PC-3 (cell line): ENCODE results near the gene GAB2. TPM values are rescaled to one million over a fixed set of nuclear protein-coding genes. Genes with fewer than 3 reads are reported as not detected.
"Not testable (repeated sequence)": the region's sequence is repeated elsewhere in the genome, so short reads cannot be mapped to it uniquely, and the experiment has no call there.

ENCODE experiments used
- ATAC-seq: fragments of 200-7000 bp; cut with Tn5 transposase; 2 replicates; pipeline ENCODE4 v1.9.1; 2020; ENCODE audit warnings: mild to moderate bottlenecking, moderate library complexity
- BruUV-seq: library from RNA; stranded (reverse); fragments of 400-500 nt; replicated peaks from 2 replicates; lab custom pipeline; 2021; lab: Mats Ljungman, UMichigan
- CTCF ChIA-PET: fragments of 300-600 bp; sonication (Branson Sonifier 250); formaldehyde crosslinking; loops from one replicate; lab custom pipeline; 2022; ENCODE audit warnings: antibody characterized with exemption; lab: Charles Lee
- POLR2A ChIA-PET: fragments of 300-600 bp; sonication (Branson Sonifier 250); formaldehyde crosslinking; loops from one replicate; lab custom pipeline; 2022; ENCODE audit warnings: antibody characterized with exemption; ENCODE audit not compliant: unreplicated experiment; lab: Charles Lee
- DNase-seq: peaks from one replicate; pipeline ENCODE4 v3.0.0-alpha.2; 2015
- H2AFZ ChIP-seq: fragments of 300-600 bp; sonication (generic); 2 replicates; pipeline ENCODE4 v1.6.0; 2016; ENCODE audit warnings: antibody characterized with exemption, low read length
- H3F3A ChIP-seq: fragments of 300-600 bp; sonication (generic); one replicate; pipeline ENCODE4 v1.6.0; 2017; ENCODE audit warnings: antibody characterized with exemption, low read length, control low read depth, mild to moderate bottlenecking; ENCODE audit not compliant: unreplicated experiment
- H3K27ac ChIP-seq: fragments of 300-600 bp; sonication (generic); 2 replicates; pipeline ENCODE4 v1.5.1; 2016; ENCODE audit warnings: mild to moderate bottlenecking, low read length
- H3K27me3 ChIP-seq: fragments of 300-600 bp; sonication (generic); 2 replicates; pipeline ENCODE4 v1.6.1; 2016; ENCODE audit warnings: low read length, mixed read lengths
- H3K36me3 ChIP-seq: fragments of 300-600 bp; sonication (generic); 2 replicates; pipeline ENCODE4 v1.6.1; 2016; ENCODE audit warnings: low read depth, mixed run types, low read length, mixed read lengths
- H3K4me1 ChIP-seq: fragments of 300-600 bp; sonication (generic); 2 replicates; pipeline ENCODE4 v1.5.1; 2016; ENCODE audit warnings: low read length; ENCODE audit not compliant: insufficient read depth
- H3K4me2 ChIP-seq: fragments of 300-600 bp; sonication (generic); 2 replicates; pipeline ENCODE4 v1.6.0; 2016; ENCODE audit warnings: low read length
- H3K4me3 ChIP-seq: fragments of 300-600 bp; sonication (generic); 2 replicates; pipeline ENCODE4 v1.5.1; 2016; ENCODE audit warnings: mild to moderate bottlenecking, low read length, mixed read lengths
- H3K79me2 ChIP-seq: fragments of 300-600 bp; sonication (generic); 2 replicates; pipeline ENCODE4 v1.6.1; 2017; ENCODE audit warnings: low read length, mixed read lengths
- H3K9ac ChIP-seq: fragments of 300-600 bp; sonication (generic); 2 replicates; pipeline ENCODE4 v1.6.0; 2016; ENCODE audit warnings: mild to moderate bottlenecking, low read length
- H3K9me2 ChIP-seq: fragments of 300-600 bp; sonication (generic); replicated peaks from 2 replicates; pipeline ENCODE4 v1.6.1; 2016; ENCODE audit warnings: mixed run types, low read length, mixed read lengths
- H3K9me3 ChIP-seq: fragments of 300-600 bp; sonication (generic); 2 replicates; pipeline ENCODE4 v1.6.1; 2016; ENCODE audit warnings: low read length, mixed read lengths
- H4K20me1 ChIP-seq: fragments of 300-600 bp; sonication (generic); 2 replicates; pipeline ENCODE4 v1.6.1; 2016; ENCODE audit warnings: low read length, mixed read lengths
- CTCF ChIP-seq: fragments of 300-600 bp; sonication (generic); conservative IDR thresholded peaks from 2 replicates; pipeline ENCODE4 v1.5.1; 2017; ENCODE audit warnings: antibody characterized with exemption, low read depth, mild to moderate bottlenecking, low read length
- EZH2 ChIP-seq: fragments of 300-600 bp; sonication (generic); IDR thresholded peaks from one replicate; pipeline ENCODE4 v1.6.1; 2017; ENCODE audit warnings: antibody characterized with exemption, mild to moderate bottlenecking, low read length; ENCODE audit not compliant: unreplicated experiment
- EZH2phosphoT487 ChIP-seq: fragments of 300-600 bp; sonication (generic); IDR thresholded peaks from 2 replicates; pipeline ENCODE4 v1.6.1; 2018; ENCODE audit warnings: mild to moderate bottlenecking, antibody characterized with exemption, low read length, borderline replicate concordance
- intact Hi-C: fragments of 100-400 bp; cut with micrococcal nuclease; formaldehyde crosslinking; loops from 2 replicates; pipeline ENCODE4 v1.9.0; 2023
- total RNA-seq: library from RNA; depleted of rRNA; stranded (reverse); fragments of >200 nt; gene quantifications from 2 replicates; pipeline ENCODE4 v1.2.3, GENCODE V29; 2014

GAB2 gene
- total RNA-seq, 1 experiment from 2014 or later, result 7.1 TPM

DNA sequence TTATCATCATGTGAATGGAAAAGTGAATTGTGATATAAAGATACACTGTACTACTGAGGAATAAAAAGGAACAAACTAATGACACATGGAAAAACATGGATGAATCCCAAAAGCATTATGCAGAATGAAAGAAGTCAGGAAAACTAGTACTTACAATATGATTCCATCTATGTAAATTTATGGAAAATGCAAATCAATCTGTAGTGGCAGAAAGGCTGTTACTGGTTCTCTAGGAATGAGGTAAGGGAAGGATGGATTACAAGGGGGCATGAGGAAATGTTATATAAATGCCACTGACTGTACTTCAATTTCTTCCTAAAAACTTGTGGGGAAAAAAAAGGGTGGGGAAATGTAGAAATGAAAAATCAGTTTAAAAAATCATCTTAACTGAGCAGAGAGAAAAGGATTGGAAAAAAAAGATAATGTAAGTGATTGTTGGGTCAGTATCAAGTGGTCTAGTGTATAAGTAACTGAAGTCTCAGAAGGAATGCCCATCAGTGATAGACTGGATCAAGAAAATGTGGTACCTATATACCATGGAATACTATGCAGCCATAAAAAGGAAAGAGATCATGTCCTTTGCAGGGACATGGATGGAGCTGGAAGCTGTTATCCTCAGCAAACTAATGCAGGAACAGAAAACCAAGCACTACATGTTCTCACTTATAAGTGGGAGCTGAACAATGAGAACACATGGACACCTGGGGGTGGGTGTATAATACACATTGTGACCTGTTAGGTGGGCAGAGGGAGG, 180.2 kb downstream of the GAB2 start:
- no peak overlapping the region for H3K4me2 ChIP-seq
- no peaks in the 10 kb centered on the region for H3F3A ChIP-seq
- H3K9me2 ChIP-seq, result no peaks in the 10 kb centered on the region
- no peak overlapping the region for H2AFZ ChIP-seq
- BruUV-seq, result no TSS peak
- no peak overlapping the region for H3K27ac ChIP-seq
- no peaks in the 10 kb centered on the region for H3K79me2 ChIP-seq
- peaks cover 8% of the 10 kb centered on the region; the same call in 1 of the 2 replicates for H3K9me3 ChIP-seq
- H3K36me3 ChIP-seq, result peaks cover 5% of the 10 kb centered on the region; the same call in 1 of the 2 replicates
- no peak overlapping the region for H3K4me3 ChIP-seq
- peaks cover 4% of the 10 kb centered on the region for H3K4me1 ChIP-seq
- DNase-seq (no peak), ATAC-seq (no peak)
- intact Hi-C loops, result loop anchor here (10.0 kb wide), 2 partner anchors 77 to 107 kb away; no protein-coding TSS in a partner anchor
- POLR2A ChIA-PET, result no interaction called here
- TF ChIP-seq CTCF, result no peak
- H3K27me3 ChIP-seq, result no peaks in the 10 kb centered on the region
- CTCF ChIA-PET, result no interaction called here
- no peak overlapping the region for H3K9ac ChIP-seq
- H4K20me1 ChIP-seq, result no peaks in the 10 kb centered on the region

DNA sequence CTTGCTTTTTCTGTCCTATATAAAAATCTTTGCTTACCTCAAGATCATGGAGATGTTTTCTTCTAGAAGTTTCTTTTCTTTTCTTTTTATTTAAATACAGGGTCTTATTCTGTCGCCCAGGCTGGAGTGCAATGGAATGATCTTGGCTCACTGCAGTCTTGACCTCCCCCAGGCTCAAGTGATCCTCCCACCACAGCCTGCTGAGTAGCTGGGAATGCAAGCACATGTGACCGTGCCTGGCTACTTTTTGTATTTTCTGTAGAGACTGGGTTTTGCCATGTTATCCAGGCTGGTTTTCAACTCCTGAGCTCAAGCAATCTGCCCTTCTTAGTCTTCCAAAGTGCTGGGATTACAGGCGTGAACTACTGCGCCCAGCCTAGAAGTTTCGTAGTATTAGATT, 183.6 kb downstream of the GAB2 start:
- DNase-seq (no peak), ATAC-seq (no peak)
- Histone ChIP-seq H3F3A (no peaks in the 10 kb centered on the region), H3K79me2 (no peaks in the 10 kb centered on the region), H3K4me3 (no peak overlapping the region), H4K20me1 (no peaks in the 10 kb centered on the region), H3K4me2 (no peak overlapping the region), H3K4me1 (peaks cover 11% of the 10 kb centered on the region), H2AFZ (no peak overlapping the region), H3K9me2 (no peaks in the 10 kb centered on the region), H3K9ac (no peak overlapping the region), H3K27me3 (no peaks in the 10 kb centered on the region), H3K36me3 (no peaks in the 10 kb centered on the region), H3K9me3 (no peaks in the 10 kb centered on the region), H3K27ac (no peak overlapping the region)
- intact Hi-C loops, result loop anchor here (10.0 kb wide), 2 partner anchors 81 to 111 kb away; no protein-coding TSS in a partner anchor
- POLR2A ChIA-PET, result no interaction called here
- TF ChIP-seq CTCF (no peak), EZH2 (no peak), EZH2phosphoT487 (no peak)
- no TSS peak for BruUV-seq
- CTCF ChIA-PET, result no interaction called here

DNA sequence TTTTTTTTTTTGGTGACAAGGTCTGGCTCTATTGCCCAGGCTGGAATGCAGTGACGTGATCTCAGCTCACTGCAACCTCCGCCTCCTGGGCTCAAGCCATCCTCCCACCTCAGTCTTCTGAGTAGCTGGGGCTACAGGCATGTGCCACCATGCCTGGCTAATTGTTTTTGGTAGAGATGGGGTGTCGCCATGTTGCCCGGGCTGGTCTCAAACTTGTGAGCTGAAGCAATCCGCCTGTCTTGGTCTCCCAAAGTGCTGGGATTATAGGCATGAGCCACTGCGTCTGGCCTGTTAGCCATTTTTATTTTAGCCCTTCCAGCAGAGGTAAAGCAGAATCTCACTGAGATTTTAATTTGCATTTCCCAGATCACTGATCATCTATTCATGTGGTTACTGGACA, 184.6 kb downstream of the GAB2 start:
- H3F3A ChIP-seq, H3K4me2 ChIP-seq, H4K20me1 ChIP-seq, H3K79me2 ChIP-seq, ATAC-seq, H2AFZ ChIP-seq, BruUV-seq, H3K9me2 ChIP-seq, DNase-seq, H3K27me3 ChIP-seq, H3K27ac ChIP-seq, CTCF ChIA-PET, H3K4me3 ChIP-seq, H3K36me3 ChIP-seq, H3K9ac ChIP-seq, POLR2A ChIA-PET, H3K9me3 ChIP-seq: not testable (repeated sequence)
- intact Hi-C loops, result loop anchor here (10.0 kb wide), 2 partner anchors 82 to 112 kb away; no protein-coding TSS in a partner anchor
- peaks cover 11% of the 10 kb centered on the region for H3K4me1 ChIP-seq
